ENCODE results near the gene LAMTOR3. TPM values are rescaled to one million over a fixed set of nuclear protein-coding genes. Genes with fewer than 3 reads are reported as not detected.
A peak's percentile ranks its signal among the peaks of the same experiment; 100 is the strongest.

LAMTOR3 gene
- 45.5 and 59.8 TPM in 2 replicates for polyA plus RNA-seq (2014; cell fraction: cytosol; rRNA removed)
- polyA plus RNA-seq (2014; cell fraction: nucleus; rRNA removed) = 25.9 and 38.7 TPM in 2 replicates

- peak; percentile 87 for DNase-seq (ENCODE audit: low spot score)
These were observed at the start of gene LAMTOR3 for GRCh38 chr4:99894161-99894997. LAMTOR3 (minus strand) TSS chr4:99894427; CDS start chr4:99893963, 464 bp downstream.

GRCh38 chr4:99938243-99938753 lies 44.1 kb upstream of the LAMTOR3 start:
- DNase-seq (ENCODE audit: low spot score) = no peak

- DNase-seq (ENCODE audit: low spot score) = no peak
These were observed 40.7 kb upstream of the LAMTOR3 start for GRCh38 chr4:99934891-99935290.

- no peak for DNase-seq (ENCODE audit: low spot score)
These were observed 33.3 kb upstream of the LAMTOR3 start for GRCh38 chr4:99927566-99927965.

- no peak for DNase-seq (ENCODE audit: low spot score)
These were observed 26.9 kb upstream of the LAMTOR3 start for GRCh38 chr4:99921174-99921573.

GRCh38 chr4:99918656-99919055 lies 24.4 kb upstream of the LAMTOR3 start:
- DNase-seq (ENCODE audit: low spot score) = no peak

GRCh38 chr4:99917575-99917974 lies 23.3 kb upstream of the LAMTOR3 start:
- DNase-seq (ENCODE audit: low spot score) = no peak

GRCh38 chr4:99915449-99915848 lies 21.2 kb upstream of the LAMTOR3 start:
- no peak for DNase-seq (ENCODE audit: low spot score)

- no peak for DNase-seq (ENCODE audit: low spot score)
These were observed 771 bp upstream of the LAMTOR3 start for GRCh38 chr4:99894998-99895397.

GRCh38 chr4:99893839-99894160 lies 427 bp downstream of the LAMTOR3 start:
- peak; percentile 1 for DNase-seq (ENCODE audit: low spot score)

GRCh38 chr4:99893029-99893428 lies 1.2 kb downstream of the LAMTOR3 start:
- DNase-seq (ENCODE audit: low spot score) = no peak

- no peak for DNase-seq (ENCODE audit: low spot score)
These were observed 2.9 kb downstream of the LAMTOR3 start for GRCh38 chr4:99891351-99891750.

- DNase-seq (ENCODE audit: low spot score) = no peak
These were observed 6.4 kb downstream of the LAMTOR3 start for GRCh38 chr4:99887837-99888236.

GRCh38 chr4:99886146-99886545 lies 8.1 kb downstream of the LAMTOR3 start:
- no peak for DNase-seq (ENCODE audit: low spot score)

GRCh38 chr4:99885687-99886086 lies 8.5 kb downstream of the LAMTOR3 start:
- no peak for DNase-seq (ENCODE audit: low spot score)

GRCh38 chr4:99885063-99885664 lies 9.1 kb downstream of the LAMTOR3 start:
- DNase-seq (ENCODE audit: low spot score) = peak; percentile 9

GRCh38 chr4:99879458-99879857 lies 14.8 kb downstream of the LAMTOR3 start:
- no peak for DNase-seq (ENCODE audit: low spot score)

GRCh38 chr4:99878604-99879003 lies 15.6 kb downstream of the LAMTOR3 start:
- DNase-seq (ENCODE audit: low spot score) = no peak

- no peak for DNase-seq (ENCODE audit: low spot score)
These were observed 17.3 kb downstream of the LAMTOR3 start for GRCh38 chr4:99876946-99877345.

GRCh38 chr4:99875071-99875470 lies 19.2 kb downstream of the LAMTOR3 start:
- no peak for DNase-seq (ENCODE audit: low spot score)

- DNase-seq (ENCODE audit: low spot score) = no peak
These were observed 21.7 kb downstream of the LAMTOR3 start for GRCh38 chr4:99872570-99872969.

GRCh38 chr4:99868126-99868596 lies 26.1 kb downstream of the LAMTOR3 start:
- DNase-seq (ENCODE audit: low spot score) = no peak

- no peak for DNase-seq (ENCODE audit: low spot score)
These were observed 30.4 kb downstream of the LAMTOR3 start for GRCh38 chr4:99863804-99864203.
